Measurements from ENCODE around the gene PCDHA7.
"Not testable (repeated sequence)": the region's sequence is repeated elsewhere in the genome, so short reads cannot be mapped to it uniquely, and the experiment has no call there.

DNA sequence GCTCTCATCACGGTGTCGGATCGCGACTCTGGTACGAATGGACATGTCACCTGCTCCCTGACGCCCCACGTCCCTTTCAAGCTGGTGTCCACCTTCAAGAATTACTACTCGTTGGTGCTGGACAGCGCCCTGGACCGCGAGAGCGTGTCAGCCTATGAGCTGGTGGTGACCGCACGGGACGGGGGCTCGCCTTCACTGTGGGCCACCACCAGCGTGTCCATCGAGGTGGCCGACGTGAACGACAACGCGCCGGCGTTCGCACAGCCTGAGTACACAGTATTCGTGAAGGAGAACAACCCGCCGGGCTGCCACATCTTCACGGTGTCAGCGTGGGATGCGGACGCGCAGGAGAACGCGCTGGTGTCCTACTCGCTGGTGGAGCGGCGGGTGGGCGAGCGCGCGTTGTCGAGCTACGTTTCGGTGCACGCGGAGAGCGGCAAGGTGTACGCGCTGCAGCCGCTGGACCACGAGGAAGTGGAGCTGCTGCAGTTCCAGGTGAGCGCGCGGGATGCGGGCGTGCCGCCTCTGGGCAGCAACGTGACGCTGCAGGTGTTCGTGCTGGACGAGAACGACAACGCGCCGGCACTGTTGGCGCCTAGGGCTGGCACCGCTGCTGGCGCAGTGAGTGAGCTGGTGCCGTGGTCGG lies 37.9 kb upstream of the PCDHA7 start:
- TF ChIP-seq, protein P1, sequence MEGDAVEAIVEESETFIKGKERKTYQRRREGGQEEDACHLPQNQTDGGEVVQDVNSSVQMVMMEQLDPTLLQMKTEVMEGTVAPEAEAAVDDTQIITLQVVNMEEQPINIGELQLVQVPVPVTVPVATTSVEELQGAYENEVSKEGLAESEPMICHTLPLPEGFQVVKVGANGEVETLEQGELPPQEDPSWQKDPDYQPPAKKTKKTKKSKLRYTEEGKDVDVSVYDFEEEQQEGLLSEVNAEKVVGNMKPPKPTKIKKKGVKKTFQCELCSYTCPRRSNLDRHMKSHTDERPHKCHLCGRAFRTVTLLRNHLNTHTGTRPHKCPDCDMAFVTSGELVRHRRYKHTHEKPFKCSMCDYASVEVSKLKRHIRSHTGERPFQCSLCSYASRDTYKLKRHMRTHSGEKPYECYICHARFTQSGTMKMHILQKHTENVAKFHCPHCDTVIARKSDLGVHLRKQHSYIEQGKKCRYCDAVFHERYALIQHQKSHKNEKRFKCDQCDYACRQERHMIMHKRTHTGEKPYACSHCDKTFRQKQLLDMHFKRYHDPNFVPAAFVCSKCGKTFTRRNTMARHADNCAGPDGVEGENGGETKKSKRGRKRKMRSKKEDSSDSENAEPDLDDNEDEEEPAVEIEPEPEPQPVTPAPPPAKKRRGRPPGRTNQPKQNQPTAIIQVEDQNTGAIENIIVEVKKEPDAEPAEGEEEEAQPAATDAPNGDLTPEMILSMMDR (IDR thresholded peaks at IDR 0.05), result not testable (repeated sequence)
- TF ChIP-seq POLR2A (IDR thresholded peaks at IDR 0.05), result not testable (repeated sequence)
